SK-N-DZ (cell line): ENCODE data around the gene CDK2AP2.

Source experiments
- DNase-seq: peaks from one replicate; pipeline ENCODE4 v3.0.0-alpha.2; 2015; ENCODE audit warnings: low spot score

Gene CDK2AP2

DNA sequence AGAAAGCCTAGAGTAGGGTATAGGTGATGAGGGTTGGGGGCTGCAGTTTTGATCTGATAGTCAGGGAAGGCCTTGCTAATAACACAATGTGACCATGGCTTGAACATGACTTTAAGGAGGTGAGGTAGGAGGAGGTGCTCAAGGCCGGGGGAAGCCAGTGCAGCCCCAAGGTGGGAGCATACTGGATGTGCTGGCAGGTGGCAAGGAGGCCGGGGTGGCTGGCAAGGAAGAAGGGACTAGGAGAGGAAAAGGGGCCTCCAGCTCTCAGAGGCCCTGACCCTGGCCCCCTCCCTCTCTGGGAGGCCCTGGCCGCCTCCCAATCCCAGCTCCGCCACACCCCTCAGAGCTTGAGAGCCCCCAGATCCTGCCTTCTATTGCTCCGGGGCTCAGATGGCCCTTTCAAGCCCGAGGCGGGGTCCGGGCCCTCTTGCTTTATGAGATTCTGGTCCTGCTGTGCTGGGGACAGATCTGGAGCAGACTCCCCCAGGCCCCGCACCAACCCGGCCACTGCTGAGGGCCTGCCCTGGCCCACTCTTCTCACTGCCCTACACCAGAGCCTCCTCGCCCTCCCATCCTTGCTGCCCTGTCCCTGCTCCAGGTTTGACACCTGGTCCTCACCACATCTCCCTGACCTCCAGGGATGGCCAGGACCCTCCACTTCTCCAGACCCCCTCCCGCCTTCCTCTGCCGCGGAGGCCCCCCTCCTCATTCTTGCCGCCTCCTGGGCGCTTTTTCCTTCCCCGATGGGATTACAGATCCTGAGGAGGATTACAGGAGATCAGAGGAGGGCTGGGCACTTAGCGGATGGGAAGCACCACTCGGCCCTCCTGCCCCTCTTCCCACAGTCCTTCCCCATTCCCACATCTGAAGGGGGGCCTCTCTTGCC lies 4.6 kb downstream of the CDK2AP2 start:
- no peak for DNase-seq

GRCh38 chr11:67502328-67502979 lies 5.5 kb downstream of the CDK2AP2 start:
- no peak for DNase-seq

GRCh38 chr11:67501854-67502253 lies 6.1 kb downstream of the CDK2AP2 start:
- no peak for DNase-seq

DNA sequence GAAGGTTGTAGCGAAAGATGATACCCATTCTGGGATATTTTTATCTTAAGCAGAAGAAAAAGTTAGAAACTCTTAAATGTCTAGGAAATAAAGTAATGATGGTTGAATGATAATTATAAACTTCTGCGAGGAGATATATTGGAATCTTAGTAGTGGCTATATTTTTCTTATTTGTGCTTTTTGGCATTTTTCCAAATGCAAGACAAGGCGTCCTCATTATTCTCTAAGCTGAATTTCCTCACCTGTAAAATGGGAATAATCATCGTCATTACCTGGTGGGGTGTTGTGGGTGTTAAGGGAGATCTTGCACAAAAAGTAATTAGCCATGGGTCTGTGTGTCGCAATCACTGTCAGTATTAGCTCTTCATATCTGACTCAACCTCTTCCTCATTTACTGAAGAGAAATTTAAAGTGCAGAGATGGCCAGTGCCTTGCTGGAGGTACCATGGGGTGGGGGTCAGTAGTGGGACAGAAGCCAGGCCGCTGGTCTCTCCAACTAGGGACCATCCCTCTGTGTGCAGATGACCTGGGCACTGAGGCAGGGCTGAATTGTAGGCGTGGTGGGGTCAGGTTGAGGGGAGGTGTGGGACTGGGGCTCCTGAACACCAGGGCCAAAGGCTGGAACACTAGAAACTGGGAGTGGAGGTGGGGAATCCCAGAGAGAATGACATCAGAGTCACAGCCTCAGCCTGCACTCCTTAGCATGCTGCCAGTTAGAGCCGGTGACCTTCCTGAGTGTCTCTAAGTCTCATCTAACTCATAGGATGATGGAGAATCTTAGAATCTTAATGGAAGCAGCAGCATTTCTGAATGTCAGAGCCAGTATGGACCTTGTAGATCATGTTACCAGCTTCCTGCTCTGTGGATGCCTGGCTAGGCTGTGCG lies 6.9 kb downstream of the CDK2AP2 start:
- DNase-seq, result no peak

- DNase-seq, result no peak
These were observed 7.5 kb downstream of the CDK2AP2 start for GRCh38 chr11:67500484-67500821.

GRCh38 chr11:67499808-67500483 lies 8.0 kb downstream of the CDK2AP2 start:
- no peak for DNase-seq

DNA sequence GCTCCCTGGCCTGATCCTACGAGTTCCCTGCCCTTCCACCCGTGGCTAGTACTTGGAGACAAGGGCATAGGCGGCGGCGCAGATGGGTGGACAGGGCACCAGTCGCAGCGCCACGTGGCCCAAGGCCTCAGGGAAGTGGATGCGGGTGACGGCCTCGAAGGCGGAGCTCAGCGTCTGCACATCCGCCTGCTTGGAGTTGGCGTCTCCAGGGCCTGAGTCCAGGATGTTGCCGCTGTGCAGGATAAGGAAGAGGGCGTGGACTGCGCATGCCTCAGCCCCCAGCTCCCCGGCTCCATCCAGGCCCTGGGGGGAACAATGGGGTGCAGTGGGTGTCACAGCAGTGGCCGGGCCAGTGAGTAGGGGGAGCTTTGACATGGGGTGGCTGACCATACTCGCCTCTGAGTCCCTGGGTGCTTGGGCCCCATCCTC lies 9.4 kb downstream of the CDK2AP2 start:
- DNase-seq, result no peak

DNA sequence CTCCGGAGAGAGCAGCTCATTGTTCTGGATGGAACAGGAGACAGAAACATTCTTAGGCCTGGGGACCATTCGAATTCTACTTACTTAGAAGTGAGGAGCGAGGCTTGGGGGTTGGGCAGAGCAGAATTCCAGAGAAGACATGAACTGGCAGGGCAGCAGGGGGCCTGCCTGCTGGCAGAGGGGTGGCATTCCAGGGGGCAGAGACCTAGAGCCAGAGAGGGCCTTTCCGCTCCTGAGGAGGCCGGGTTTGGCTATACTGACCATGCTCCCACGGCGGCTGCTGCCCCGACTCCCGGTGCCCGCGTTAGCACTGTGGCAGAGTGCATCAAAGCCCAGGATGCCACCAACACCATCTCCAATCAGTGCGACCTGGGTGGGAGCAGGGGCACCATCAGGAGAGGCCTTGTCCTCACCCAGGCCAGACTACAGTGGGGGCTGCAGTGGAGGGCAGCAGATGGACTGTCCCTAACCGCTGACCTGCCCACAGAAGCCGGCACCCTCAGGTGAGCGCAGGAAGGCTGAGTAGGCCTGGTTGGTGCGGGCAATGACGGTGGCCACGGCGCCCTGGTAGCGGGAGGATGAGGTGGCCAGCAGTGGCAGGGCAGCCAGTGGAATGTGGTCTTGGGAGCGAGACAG lies 10.2 kb downstream of the CDK2AP2 start:
- no peak for DNase-seq

GRCh38 chr11:67496113-67496512 lies 11.8 kb downstream of the CDK2AP2 start:
- DNase-seq, result no peak

GRCh38 chr11:67495234-67496005 lies 12.5 kb downstream of the CDK2AP2 start:
- no peak for DNase-seq

DNA sequence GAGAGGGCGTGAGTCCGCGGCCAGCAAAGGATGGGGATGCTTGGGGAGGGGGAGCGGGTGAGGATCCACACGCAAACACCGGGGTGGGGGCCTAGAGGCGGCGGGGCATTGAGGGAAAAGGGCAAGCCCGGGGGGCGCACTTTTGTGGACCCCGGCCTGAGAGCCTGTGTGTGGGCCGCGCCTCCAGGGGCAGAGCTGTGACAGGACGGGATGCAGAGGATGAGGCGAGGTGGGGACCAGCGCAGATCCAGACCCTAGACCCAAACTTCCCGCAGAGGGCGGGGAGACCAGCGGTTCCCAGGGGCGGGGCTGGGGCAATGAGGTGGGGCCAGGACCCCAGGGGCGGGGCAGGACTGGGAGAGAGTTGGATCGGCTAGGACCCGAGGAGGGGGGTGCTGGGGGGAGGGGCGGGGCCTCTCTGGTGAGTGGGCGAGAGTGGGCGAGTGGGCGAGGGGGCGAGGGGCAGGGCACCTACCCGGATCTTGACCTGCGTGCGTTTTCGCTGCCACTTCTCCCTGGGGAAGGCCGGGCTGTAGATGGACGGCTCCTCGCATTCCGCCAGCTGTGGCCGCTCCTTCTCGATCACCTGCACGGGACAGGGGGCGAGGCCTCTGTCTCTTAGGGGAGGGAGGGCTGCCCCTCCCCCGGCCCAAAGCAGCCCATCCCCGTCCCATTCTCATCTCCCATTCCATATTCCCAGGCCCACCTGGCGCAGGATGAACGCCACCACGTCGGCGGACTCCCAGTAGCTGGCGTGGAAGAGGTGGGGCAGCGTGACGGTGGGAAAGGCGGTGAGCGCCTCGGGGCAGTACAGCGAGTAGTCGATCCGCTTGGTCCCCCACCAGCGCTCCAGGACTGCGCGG lies 13.4 kb downstream of the CDK2AP2 start:
- DNase-seq, result no peak

DNA sequence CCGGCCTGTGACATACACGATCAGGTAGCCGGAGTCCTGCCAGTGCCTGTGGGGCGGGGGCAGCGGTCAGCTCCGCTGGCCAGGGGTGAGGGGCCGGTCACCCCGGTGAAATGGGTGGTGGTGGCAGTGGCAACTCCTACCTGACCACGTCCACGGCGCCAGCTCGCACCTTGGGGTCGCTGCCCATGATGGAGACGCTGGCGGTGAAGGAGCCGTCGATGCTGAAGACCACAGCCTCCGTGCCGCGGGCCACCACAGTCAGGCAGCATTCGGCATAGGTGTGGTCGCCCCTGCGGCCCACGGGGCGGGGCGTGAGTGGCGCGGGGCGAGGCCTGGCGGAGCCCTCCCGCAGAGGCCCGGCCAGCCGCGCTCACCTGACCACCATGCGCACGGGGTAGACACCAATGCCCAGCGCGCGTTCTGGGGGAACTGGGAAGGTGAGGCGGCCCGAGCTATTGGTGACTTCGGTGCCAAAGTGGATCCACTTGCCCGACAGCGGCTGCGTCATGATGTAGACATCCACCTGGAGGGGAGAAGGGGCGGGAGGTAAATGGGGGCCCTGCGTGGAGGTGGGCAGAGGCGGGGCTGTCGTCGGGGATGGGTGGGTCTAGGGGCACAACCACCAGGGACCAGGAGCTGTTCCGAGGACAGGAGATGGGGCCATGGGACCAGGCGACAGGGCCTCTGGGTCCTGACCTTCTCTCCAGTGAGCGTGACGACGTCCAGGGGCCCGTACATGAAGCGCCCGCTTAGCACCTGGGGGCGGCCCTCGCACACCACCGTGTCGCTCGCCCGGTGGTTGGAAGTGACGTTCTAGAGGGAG lies 14.2 kb downstream of the CDK2AP2 start:
- DNase-seq, result no peak

DNA sequence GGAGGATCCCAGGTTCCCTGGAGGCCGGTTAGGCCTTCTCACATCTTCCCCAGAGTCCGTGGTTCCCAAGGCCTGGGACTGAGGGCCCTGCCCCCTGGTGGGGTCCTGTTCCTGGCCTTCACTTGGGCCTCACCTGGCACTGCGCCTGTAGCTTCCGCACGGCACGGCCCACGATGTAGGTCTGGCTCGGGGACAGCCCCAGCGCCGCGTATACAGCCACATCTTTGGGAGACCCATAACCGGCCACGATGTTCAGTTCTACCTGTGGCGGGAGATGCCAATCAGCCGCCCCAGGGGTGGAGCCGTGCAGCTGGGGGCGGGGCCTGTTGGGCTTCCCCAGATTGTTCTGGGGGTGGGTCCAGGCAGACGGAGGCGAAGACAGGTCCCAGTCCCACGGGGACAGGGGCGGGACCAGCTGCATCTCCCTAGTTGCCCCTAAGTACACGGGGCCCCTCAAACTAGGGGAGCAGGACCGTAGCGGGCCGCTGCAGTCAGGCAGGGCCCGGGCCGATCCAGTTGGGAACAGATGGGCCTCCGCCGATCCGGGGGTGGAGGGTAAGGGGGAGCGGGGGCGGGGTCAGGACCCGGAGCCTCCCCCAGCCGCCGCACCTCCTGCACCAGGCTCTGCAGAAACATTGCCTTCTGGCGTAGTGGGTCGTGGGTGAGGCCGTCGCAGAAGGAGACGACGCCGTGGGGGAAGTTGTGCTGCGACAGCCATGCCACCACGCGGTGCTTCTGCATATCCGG lies 15.0 kb downstream of the CDK2AP2 start:
- no peak for DNase-seq

DNA sequence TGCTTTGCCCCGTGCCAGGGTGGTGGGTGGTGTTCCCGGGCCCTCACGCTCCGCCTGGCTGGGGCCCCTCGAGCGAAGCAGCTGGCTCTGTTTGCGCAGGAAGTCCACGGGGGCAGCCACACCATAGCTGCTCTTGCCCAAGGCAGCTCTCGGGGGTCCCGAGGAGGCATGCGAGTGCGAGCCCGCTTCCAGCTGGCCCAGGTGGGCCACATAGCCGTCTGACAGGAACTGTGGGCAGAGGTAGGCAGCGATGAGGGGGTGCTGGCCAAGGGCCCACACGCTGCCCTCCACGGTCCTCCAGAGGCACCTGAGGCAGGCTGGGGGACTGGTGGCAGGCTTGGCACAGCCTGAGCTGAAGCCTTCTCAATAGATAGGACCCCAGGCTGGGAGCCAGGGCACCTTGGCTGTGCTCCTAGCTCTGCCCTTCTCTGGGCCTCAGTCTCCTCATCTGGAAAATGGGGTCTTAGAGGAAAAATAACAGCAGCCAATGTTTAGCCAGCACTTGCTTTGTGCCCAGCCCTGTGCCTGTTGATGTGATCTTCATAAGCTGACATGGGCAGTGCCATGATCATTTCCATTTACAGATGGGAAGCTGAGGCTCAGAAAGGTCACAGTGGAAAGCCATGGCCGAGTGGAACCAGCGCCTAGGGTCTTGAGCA lies 15.8 kb downstream of the CDK2AP2 start:
- no peak for DNase-seq

- DNase-seq, result no peak
These were observed 16.5 kb downstream of the CDK2AP2 start for GRCh38 chr11:67491276-67492068.

GRCh38 chr11:67490727-67491065 lies 17.3 kb downstream of the CDK2AP2 start:
- no peak for DNase-seq
